ENCODE measurements around the gene LANCL2.

LANCL2 gene

GRCh38 chr7:55478700-55479099 lies 113.6 kb downstream of the LANCL2 start:
- Histone ChIP-seq H3K36me3 (ENCODE audit: control insufficient read depth, insufficient read depth, low read length) (peaks cover 4% of the 10 kb centered on the region), H3K4me3 (ENCODE audit: low read depth, low read length) (no peak overlapping the region), H3K9me3 (ENCODE audit: control insufficient read depth, insufficient read depth, low read length) (no peaks in the 10 kb centered on the region), H3K4me1 (ENCODE audit: control insufficient read depth, insufficient read depth, low read length) (peaks cover 2% of the 10 kb centered on the region), H3K9ac (ENCODE audit: low read depth, low read length) (no peak overlapping the region), H3K27me3 (ENCODE audit: control insufficient read depth, insufficient read depth, low read length) (no peaks in the 10 kb centered on the region)

GRCh38 chr7:55481155-55481554 lies 116.0 kb downstream of the LANCL2 start:
- H3K9me3 ChIP-seq (ENCODE audit: control insufficient read depth, insufficient read depth, low read length) = no peaks in the 10 kb centered on the region
- H3K4me1 ChIP-seq (ENCODE audit: control insufficient read depth, insufficient read depth, low read length) = peaks cover 2% of the 10 kb centered on the region
- peaks cover 4% of the 10 kb centered on the region for H3K36me3 ChIP-seq (ENCODE audit: control insufficient read depth, insufficient read depth, low read length)

GRCh38 chr7:55483046-55483445 lies 117.9 kb downstream of the LANCL2 start:
- Histone ChIP-seq H3K4me3 (ENCODE audit: low read depth, low read length) (no peak overlapping the region), H3K9ac (ENCODE audit: low read depth, low read length) (no peak overlapping the region), H3K36me3 (ENCODE audit: control insufficient read depth, insufficient read depth, low read length) (no peaks in the 10 kb centered on the region), H3K27me3 (ENCODE audit: control insufficient read depth, insufficient read depth, low read length) (no peaks in the 10 kb centered on the region), H3K4me1 (ENCODE audit: control insufficient read depth, insufficient read depth, low read length) (peaks cover 2% of the 10 kb centered on the region), H3K9me3 (ENCODE audit: control insufficient read depth, insufficient read depth, low read length) (no peaks in the 10 kb centered on the region)

More at GRCh38 chr7:55481155-55481554, 116.0 kb downstream of the LANCL2 start:
- no peak overlapping the region for H3K4me3 ChIP-seq (ENCODE audit: low read depth, low read length)
- no peak overlapping the region for H3K9ac ChIP-seq (ENCODE audit: low read depth, low read length)
- no peaks in the 10 kb centered on the region for H3K27me3 ChIP-seq (ENCODE audit: control insufficient read depth, insufficient read depth, low read length)
